Sigmoid colon (tissue), 4 donors: Measurements from ENCODE around the gene NBAS.

Experiments
- POLR2A ChIP-seq, 2 donors: fragments of 450-650 bp; IDR thresholded peaks; one replicate each; pipeline ENCODE4 v1.6.1; 2016; ENCODE audit warnings: antibody characterized with exemption in 2 of 2, mild to moderate bottlenecking in 2 of 2, moderate library complexity in 2 of 2
- POLR2AphosphoS5 ChIP-seq, 4 donors: sonication (generic); formaldehyde crosslinking; IDR thresholded peaks; one replicate each; pipeline ENCODE4 v1.6.1; 2017; ENCODE audit warnings: antibody characterized with exemption in 4 of 4
- TF ChIP-seq, protein P1 (sequence below), 4 experiments: fragments of 450-650 bp in 3 of 4; fragments of 200-600 bp in 1 of 4; IDR thresholded peaks; one replicate each; pipeline ENCODE4 v1.5.1; 2016 to 2019; ENCODE audit warnings: antibody characterized with exemption in 4 of 4, mild to moderate bottlenecking in 3 of 4, moderate library complexity in 2 of 4

DNA sequence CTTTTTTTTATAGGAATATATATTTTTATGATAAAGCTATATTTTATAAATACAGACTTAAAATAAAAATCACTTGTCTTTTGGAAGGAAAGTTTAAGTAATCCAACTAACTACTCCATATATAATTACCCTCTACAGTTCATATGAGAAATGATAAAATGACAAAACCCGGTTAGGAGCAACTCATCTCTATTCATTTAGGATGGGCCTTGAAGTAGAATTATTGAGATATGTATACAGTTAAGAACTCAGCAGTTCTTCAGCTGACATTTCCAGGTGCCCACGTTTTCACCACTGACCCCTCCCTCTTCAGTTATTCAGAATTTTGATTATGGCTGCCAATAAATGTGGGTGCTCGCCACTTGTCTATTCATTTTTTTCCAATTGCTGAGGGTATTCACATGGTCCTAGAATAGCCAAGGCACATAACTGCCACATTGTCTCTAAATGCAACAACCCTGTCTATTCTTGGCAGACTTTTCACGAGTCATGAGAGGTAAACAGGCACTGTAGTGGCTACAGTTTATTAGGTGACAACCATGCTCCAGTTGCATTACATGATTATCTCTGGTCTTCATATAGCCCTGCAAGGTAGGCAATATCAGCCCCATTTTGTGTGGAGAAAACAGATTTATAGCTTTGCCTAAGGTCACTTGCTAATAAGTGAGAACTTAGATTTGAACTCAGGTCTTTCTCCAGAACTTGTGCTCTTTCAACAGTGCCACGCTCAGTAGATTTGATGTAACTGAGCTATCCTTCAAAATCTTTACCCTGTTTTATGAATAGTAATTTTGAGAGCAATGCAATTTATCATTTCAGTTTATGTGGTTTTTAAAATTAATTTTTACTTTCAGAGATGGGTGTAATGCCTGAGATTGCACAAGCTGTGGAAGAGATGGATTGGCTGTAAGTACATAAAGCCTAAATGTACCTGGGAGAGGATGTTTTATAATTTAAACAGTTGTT lies 33.4 kb upstream of the NBAS start:
- TF ChIP-seq POLR2A (IDR thresholded peaks at IDR 0.05): no peak
- no peak for TF ChIP-seq POLR2AphosphoS5 (IDR thresholded peaks at IDR 0.05)
- TF ChIP-seq, protein P1, sequence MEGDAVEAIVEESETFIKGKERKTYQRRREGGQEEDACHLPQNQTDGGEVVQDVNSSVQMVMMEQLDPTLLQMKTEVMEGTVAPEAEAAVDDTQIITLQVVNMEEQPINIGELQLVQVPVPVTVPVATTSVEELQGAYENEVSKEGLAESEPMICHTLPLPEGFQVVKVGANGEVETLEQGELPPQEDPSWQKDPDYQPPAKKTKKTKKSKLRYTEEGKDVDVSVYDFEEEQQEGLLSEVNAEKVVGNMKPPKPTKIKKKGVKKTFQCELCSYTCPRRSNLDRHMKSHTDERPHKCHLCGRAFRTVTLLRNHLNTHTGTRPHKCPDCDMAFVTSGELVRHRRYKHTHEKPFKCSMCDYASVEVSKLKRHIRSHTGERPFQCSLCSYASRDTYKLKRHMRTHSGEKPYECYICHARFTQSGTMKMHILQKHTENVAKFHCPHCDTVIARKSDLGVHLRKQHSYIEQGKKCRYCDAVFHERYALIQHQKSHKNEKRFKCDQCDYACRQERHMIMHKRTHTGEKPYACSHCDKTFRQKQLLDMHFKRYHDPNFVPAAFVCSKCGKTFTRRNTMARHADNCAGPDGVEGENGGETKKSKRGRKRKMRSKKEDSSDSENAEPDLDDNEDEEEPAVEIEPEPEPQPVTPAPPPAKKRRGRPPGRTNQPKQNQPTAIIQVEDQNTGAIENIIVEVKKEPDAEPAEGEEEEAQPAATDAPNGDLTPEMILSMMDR (IDR thresholded peaks at IDR 0.05): no peak
